Calu3 (cell line): ENCODE measurements around the gene STEEP1. TPM values are rescaled to one million over a fixed set of nuclear protein-coding genes. Genes with fewer than 3 reads are reported as not detected.

Experiments used
- BruUV-seq: library from RNA; stranded (reverse); fragments of 400-500 nt; replicated peaks from 2 replicates; lab custom pipeline; 2021; lab: Mats Ljungman, UMichigan
- CTCF ChIA-PET: fragments of 300-600 bp; sonication (Branson Sonifier 250); formaldehyde crosslinking; loops from one replicate; lab custom pipeline; 2022; ENCODE audit warnings: antibody characterized with exemption; lab: Charles Lee
- DNase-seq: peaks from one replicate; pipeline ENCODE4 v3.0.0; 2022
- H3K27ac Mint-ChIP-seq: one replicate; pipeline ENCODE4 v1.8.0; 2022; ENCODE audit warnings: mixed read lengths; ENCODE audit not compliant: unreplicated experiment
- H3K27me3 Mint-ChIP-seq: one replicate; pipeline ENCODE4 v1.8.0; 2022; ENCODE audit warnings: mixed read lengths; ENCODE audit not compliant: unreplicated experiment
- H3K36me3 Mint-ChIP-seq: one replicate; pipeline ENCODE4 v1.8.0; 2022; ENCODE audit warnings: mild to moderate bottlenecking, moderate library complexity, mixed read lengths; ENCODE audit not compliant: insufficient read depth, unreplicated experiment
- H3K4me1 Mint-ChIP-seq: one replicate; pipeline ENCODE4 v1.8.0; 2022; ENCODE audit warnings: mild to moderate bottlenecking, low read depth, mixed read lengths; ENCODE audit not compliant: unreplicated experiment
- H3K4me3 Mint-ChIP-seq: one replicate; pipeline ENCODE4 v1.8.0; 2022; ENCODE audit warnings: mild to moderate bottlenecking, low read depth, moderate library complexity, mixed read lengths; ENCODE audit not compliant: unreplicated experiment
- H3K9me3 Mint-ChIP-seq: one replicate; pipeline ENCODE4 v1.8.0; 2022; ENCODE audit warnings: low read depth, mixed read lengths; ENCODE audit not compliant: unreplicated experiment
- intact Hi-C: fragments of 100-400 bp; cut with micrococcal nuclease; formaldehyde crosslinking; loops from one replicate; pipeline ENCODE4 v1.10.0; 2022; ENCODE audit not compliant: unreplicated experiment
- total RNA-seq: library from RNA; stranded (reverse); gene quantifications from 2 replicates; pipeline ENCODE4 v1.2.3, GENCODE V29; 2022
- TF ChIP-seq, protein P1 (sequence below): fragments of 200-600 bp; IDR thresholded peaks from one replicate; pipeline ENCODE4 v1.8.0; 2022; ENCODE audit warnings: antibody characterized with exemption; ENCODE audit not compliant: unreplicated experiment

Gene STEEP1
- total RNA-seq, 1 experiment from 2014 or later: 30.4 TPM

- CTCF ChIA-PET: interaction anchor here (0.6 to 4.7 kb wide), 3 partner anchors 12 to 90 kb away, joined by 3 to 32 read pairs (median 4); partner anchors contain the start of gene SLC25A43
- TSS peak; percentile 100 for BruUV-seq
- intact Hi-C loops: no loop called here
- no peaks in the 10 kb centered on the region for H3K4me1 Mint-ChIP-seq
- H3K9me3 Mint-ChIP-seq: no peaks in the 10 kb centered on the region
- H3K27ac Mint-ChIP-seq: no peak overlapping the region
- H3K36me3 Mint-ChIP-seq: no peaks in the 10 kb centered on the region
- no peak overlapping the region for H3K4me3 Mint-ChIP-seq
- H3K27me3 Mint-ChIP-seq: no peaks in the 10 kb centered on the region
- TF ChIP-seq, protein P1, sequence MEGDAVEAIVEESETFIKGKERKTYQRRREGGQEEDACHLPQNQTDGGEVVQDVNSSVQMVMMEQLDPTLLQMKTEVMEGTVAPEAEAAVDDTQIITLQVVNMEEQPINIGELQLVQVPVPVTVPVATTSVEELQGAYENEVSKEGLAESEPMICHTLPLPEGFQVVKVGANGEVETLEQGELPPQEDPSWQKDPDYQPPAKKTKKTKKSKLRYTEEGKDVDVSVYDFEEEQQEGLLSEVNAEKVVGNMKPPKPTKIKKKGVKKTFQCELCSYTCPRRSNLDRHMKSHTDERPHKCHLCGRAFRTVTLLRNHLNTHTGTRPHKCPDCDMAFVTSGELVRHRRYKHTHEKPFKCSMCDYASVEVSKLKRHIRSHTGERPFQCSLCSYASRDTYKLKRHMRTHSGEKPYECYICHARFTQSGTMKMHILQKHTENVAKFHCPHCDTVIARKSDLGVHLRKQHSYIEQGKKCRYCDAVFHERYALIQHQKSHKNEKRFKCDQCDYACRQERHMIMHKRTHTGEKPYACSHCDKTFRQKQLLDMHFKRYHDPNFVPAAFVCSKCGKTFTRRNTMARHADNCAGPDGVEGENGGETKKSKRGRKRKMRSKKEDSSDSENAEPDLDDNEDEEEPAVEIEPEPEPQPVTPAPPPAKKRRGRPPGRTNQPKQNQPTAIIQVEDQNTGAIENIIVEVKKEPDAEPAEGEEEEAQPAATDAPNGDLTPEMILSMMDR: no peak
- no peak for DNase-seq
These were observed 75.8 kb downstream of the STEEP1 start for GRCh38 chrX:119489212-119490074.

DNA sequence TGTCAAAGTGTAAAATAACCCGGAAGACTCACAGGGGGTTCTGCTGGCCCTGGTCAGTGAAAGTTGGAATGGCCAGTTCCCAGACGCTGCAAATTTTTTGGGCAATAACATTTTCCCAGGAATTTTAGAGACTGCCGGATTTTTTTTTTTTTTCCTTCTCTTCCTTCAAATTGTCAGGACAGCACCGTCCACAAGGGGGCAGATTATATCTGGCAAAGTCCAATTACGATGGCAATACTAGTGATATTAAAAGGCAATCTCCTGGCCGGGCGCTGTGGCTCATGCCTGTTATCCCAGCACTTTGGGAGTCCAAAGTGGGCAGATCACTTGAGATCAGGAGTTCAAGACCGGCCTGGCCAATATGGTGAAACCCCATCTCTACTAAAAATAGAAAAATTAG is 76.5 kb downstream of the STEEP1 start:
- TF ChIP-seq, protein P1: peak; percentile 52
- H3K9me3 Mint-ChIP-seq: no peaks in the 10 kb centered on the region
- no peaks in the 10 kb centered on the region for H3K27me3 Mint-ChIP-seq
- H3K4me3 Mint-ChIP-seq: no peak overlapping the region
- intact Hi-C loops: loop anchor here (1.0 kb wide), 1 partner anchor 24 kb away; no protein-coding TSS in a partner anchor
- no TSS peak for BruUV-seq
- CTCF ChIA-PET: interaction anchor here (0.6 to 4.7 kb wide), 3 partner anchors 11 to 89 kb away, joined by 3 to 32 read pairs (median 4); partner anchors contain the start of gene SLC25A43
- no peaks in the 10 kb centered on the region for H3K4me1 Mint-ChIP-seq
- H3K36me3 Mint-ChIP-seq: no peaks in the 10 kb centered on the region
- H3K27ac Mint-ChIP-seq: no peak overlapping the region
- DNase-seq: peak; percentile 69

Other genes with a start within 250 kb of the STEEP1 start
- gene SLC25A43, start 166.1 kb downstream of the STEEP1 start, total RNA-seq: 14.3 and 15.5 TPM in 2 replicates
- gene SLC25A5, start 97.0 kb downstream of the STEEP1 start, total RNA-seq: 396 and 416 TPM in 2 replicates
- gene UBE2A, start 9.2 kb upstream of the STEEP1 start, total RNA-seq: 64.2 and 65.0 TPM in 2 replicates
- 17.8 and 18.0 TPM in 2 replicates for gene NKRF, start 41.0 kb upstream of the STEEP1 start, total RNA-seq
- 7.7 and 8.5 TPM in 2 replicates for gene SEPTIN6, start 127.8 kb upstream of the STEEP1 start, total RNA-seq
- gene SOWAHD, start 193.2 kb upstream of the STEEP1 start, total RNA-seq: not detected in 2 replicates
- gene RPL39, start 226.2 kb upstream of the STEEP1 start, total RNA-seq: 1,689 and 1,778 TPM in 2 replicates